Stomach (tissue), 9 donors: ENCODE results near the gene CD69. TPM values are rescaled to one million over a fixed set of nuclear protein-coding genes. Genes with fewer than 3 reads are reported as not detected.
A peak's percentile ranks its signal among the peaks of the same experiment; 100 is the strongest.

Experiments used
- DNase-seq, 2 donors: peaks; one replicate each; pipeline versions ENCODE4 v3.0.0 to v3.0.0-alpha.2; 2013 to 2019
- H3K27ac ChIP-seq, 5 donors: fragments of 200-600 bp in 4 of 5; sonication (generic) in 4 of 5; one replicate each; pipeline ENCODE4 v1.5.1; 2013 to 2019; ENCODE audit warnings: mild to moderate bottlenecking in 1 of 5, moderate library complexity in 1 of 5
- H3K27me3 ChIP-seq, 3 donors: fragments of 200-600 bp; sonication (generic); one replicate each; pipeline ENCODE4 v1.5.1; 2017 to 2019; ENCODE audit warnings: mixed run types in 1 of 3
- H3K36me3 ChIP-seq, 4 donors: fragments of 200-600 bp; sonication (generic); 1 replicate in 3 of 4; 2 replicates in 1 of 4; pipeline ENCODE4 v1.5.1; 2016 to 2019
- H3K4me1 ChIP-seq, 4 donors: fragments of 200-600 bp; sonication (generic); one replicate each; pipeline ENCODE4 v1.5.1; 2016 to 2019
- H3K4me3 ChIP-seq, 4 donors: fragments of 200-600 bp; sonication (generic) in 3 of 4; one replicate each; pipeline ENCODE4 v1.5.1; 2016 to 2019; ENCODE audit warnings: mild to moderate bottlenecking in 1 of 4
- H3K9me3 ChIP-seq, 4 donors: fragments of 200-600 bp; sonication (generic); one replicate each; pipeline ENCODE4 v1.5.1; 2016 to 2019
- EP300 ChIP-seq: sonication (generic); formaldehyde crosslinking; IDR thresholded peaks from one replicate; pipeline ENCODE4 v1.6.1; 2017; ENCODE audit warnings: antibody characterized with exemption
- POLR2A ChIP-seq, 4 donors: fragments of 450-650 bp; IDR thresholded peaks; one replicate each; pipeline ENCODE4 v1.6.1; 2016; ENCODE audit warnings: antibody characterized with exemption in 4 of 4, control low read depth in 2 of 4, mild to moderate bottlenecking in 1 of 4, moderate library complexity in 1 of 4
- POLR2AphosphoS5 ChIP-seq, 3 donors: sonication (generic); formaldehyde crosslinking; IDR thresholded peaks; one replicate each; pipeline ENCODE4 v1.6.1; 2016; ENCODE audit warnings: antibody characterized with exemption in 3 of 3
- WGBS, 5 donors: extraction: QIAGEN DNeasy Blood & Tissue Kit in 3 of 5; methylation state at CpG; one replicate each; pipeline versions ENCODE4 v1.1.5 to v1.1.7; 2013 to 2018; 5-methylcytosine and 5-hydroxymethylcytosine counted together
- intact Hi-C: fragments of 100-400 bp; cut with DNase I; formaldehyde crosslinking; loops from one replicate; pipeline ENCODE4 v1.15.1; 2023; ENCODE audit warnings: low total_unique reads
- polyA plus RNA-seq, 3 donors: library from polyadenylated mRNA; stranded (reverse); fragments of 200-250 nt; gene quantifications; one replicate each; pipeline ENCODE4 v1.2.3, GENCODE V29; 2013
- total RNA-seq, 5 donors: library from RNA; depleted of rRNA; stranded (reverse); fragments of >200 nt; gene quantifications; one replicate each; pipeline versions ENCODE4 v1.1.0 to v1.2.3, GENCODE V29; 2014 to 2016
- TF ChIP-seq, protein P1 (sequence below), 7 experiments: fragments of 450-650 bp in 4 of 7; fragments of 200-600 bp in 3 of 7; sonication (generic) in 3 of 7; IDR thresholded peaks; one replicate each; pipeline ENCODE4 v1.5.1; 2016 to 2019; ENCODE audit warnings: antibody characterized with exemption in 7 of 7, control low read depth in 2 of 7, mild to moderate bottlenecking in 1 of 7
- donor health status: healthy with polysubstance abuse.
- donor health status: Bipolar disorder and iron deficiency.
- donor health status: healthy.

Gene CD69
- total and polyA plus RNA-seq, 8 donors = 2.1 to 15.4 (median 3.4) TPM; not detected in 1

- no peak overlapping the region for H3K27ac ChIP-seq
- H3K9me3 ChIP-seq = no peaks in the 10 kb centered on the region
- DNase-seq = peak in 1 of 2 donors; percentile 83
- no peaks in the 10 kb centered on the region for H3K36me3 ChIP-seq
- WGBS, 5 donors = 13 to 18% (median 15%) methylated on average over 20 of the region's 20 CpGs
- intact Hi-C loops = no loop called here
- TF ChIP-seq, protein P1, sequence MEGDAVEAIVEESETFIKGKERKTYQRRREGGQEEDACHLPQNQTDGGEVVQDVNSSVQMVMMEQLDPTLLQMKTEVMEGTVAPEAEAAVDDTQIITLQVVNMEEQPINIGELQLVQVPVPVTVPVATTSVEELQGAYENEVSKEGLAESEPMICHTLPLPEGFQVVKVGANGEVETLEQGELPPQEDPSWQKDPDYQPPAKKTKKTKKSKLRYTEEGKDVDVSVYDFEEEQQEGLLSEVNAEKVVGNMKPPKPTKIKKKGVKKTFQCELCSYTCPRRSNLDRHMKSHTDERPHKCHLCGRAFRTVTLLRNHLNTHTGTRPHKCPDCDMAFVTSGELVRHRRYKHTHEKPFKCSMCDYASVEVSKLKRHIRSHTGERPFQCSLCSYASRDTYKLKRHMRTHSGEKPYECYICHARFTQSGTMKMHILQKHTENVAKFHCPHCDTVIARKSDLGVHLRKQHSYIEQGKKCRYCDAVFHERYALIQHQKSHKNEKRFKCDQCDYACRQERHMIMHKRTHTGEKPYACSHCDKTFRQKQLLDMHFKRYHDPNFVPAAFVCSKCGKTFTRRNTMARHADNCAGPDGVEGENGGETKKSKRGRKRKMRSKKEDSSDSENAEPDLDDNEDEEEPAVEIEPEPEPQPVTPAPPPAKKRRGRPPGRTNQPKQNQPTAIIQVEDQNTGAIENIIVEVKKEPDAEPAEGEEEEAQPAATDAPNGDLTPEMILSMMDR (IDR thresholded peaks at IDR 0.05) = peak in 5 of 7 experiments; percentile 51 to 84 (median 80)
- no peak for TF ChIP-seq POLR2AphosphoS5 (IDR thresholded peaks at IDR 0.05)
- H3K4me3 ChIP-seq = peak overlapping the region in 3 of 4 donors; percentile 9 to 25 (median 9)
- H3K27me3 ChIP-seq = no peaks in the 10 kb centered on the region
- peaks cover 0 to 14% (median 4%) of the 10 kb centered on the region in 4 donors for H3K4me1 ChIP-seq
Observed at GRCh38 chr12:9750276-9751203, 10.2 kb downstream of the CD69 start.

DNA sequence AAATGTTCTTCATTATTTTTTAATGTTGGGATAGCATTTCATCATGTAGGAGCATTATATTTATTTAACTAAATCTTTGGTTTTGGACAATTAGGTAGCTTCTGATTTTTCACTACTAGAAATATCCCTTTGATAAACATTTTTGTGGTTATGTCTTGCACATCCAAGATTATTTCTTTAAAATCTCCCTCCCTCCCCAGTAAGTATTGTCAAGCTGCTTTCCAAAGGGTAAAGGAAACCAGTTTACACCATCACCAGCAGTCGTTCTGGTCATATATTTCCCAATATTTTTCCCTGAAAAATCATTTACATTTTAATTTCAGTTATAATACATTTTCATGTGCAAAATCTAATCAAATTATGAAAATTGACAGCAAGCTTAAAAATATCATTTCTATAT, 11.1 kb downstream of the CD69 start:
- DNase-seq = no peak
- intact Hi-C loops = loop anchor here (5.0 kb wide), 1 partner anchor 178 kb away; no protein-coding TSS in a partner anchor
- H3K27me3 ChIP-seq = no peaks in the 10 kb centered on the region
- TF ChIP-seq POLR2AphosphoS5 (IDR thresholded peaks at IDR 0.05) (no peak), POLR2A (IDR thresholded peaks at IDR 0.05) (no peak), EP300 (no peak)
- TF ChIP-seq, protein P1 (IDR thresholded peaks at IDR 0.05) = no peak
- H3K36me3 ChIP-seq = no peaks in the 10 kb centered on the region
- WGBS, 5 donors = 0 to 57% (median 47%) methylated on average over 1 of the region's 1 CpG
- no peak overlapping the region for H3K27ac ChIP-seq
- no peak overlapping the region for H3K4me3 ChIP-seq
- H3K9me3 ChIP-seq = no peaks in the 10 kb centered on the region
- peaks cover 0 to 14% (median 4%) of the 10 kb centered on the region in 4 donors for H3K4me1 ChIP-seq

DNA sequence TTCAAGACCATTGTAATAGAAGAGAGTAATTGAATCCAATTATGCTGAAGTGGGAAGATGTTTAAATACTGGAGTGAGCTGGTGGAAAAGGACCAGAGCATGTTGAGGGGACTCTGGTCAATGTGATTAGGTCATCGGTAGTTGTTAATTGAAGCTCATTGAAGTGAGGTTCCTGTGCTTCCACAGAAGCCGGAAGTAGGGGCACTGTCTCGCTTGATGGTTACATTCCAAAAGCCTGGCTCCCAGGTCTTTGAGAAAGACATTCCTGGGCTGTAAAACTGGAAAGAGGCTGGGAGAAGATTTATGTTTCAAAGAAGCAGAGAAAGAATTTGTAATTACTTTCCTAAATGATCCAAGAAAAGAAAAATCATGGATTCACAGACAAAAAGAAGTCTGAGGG, 15.5 kb downstream of the CD69 start:
- intact Hi-C loops = loop anchor here (5.0 kb wide), 1 partner anchor 182 kb away; no protein-coding TSS in a partner anchor
- TF ChIP-seq, protein P1 (IDR thresholded peaks at IDR 0.05) = no peak
- TF ChIP-seq EP300 (no peak), POLR2A (IDR thresholded peaks at IDR 0.05) (no peak), POLR2AphosphoS5 (IDR thresholded peaks at IDR 0.05) (no peak)
- no peak for DNase-seq

DNA sequence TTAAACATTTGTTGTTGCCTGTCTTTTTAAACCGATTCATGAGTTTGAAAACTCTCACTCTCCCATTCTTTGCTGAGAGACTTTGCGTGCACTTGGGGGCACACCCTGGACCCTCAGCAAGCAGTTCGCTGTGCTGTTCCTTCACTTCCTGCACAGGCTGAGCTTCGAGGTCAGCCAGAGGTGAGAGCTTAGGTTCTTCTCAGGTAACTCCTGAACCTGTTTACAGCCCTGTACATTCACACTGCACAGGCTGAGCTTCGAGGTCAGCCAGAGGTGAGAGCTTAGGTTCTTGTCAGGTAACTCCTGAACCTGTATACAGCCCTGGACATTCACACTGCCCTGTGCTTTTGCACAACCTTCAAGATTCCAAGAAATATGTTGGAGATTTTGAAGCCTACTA, 18.0 kb downstream of the CD69 start:
- 24 to 43% (median 34%) methylated on average over 5 of the region's 5 CpGs for WGBS, 5 donors
- intact Hi-C loops = no loop called here
- H3K9me3 ChIP-seq = no peaks in the 10 kb centered on the region
- H3K36me3 ChIP-seq = no peaks in the 10 kb centered on the region
- no peaks in the 10 kb centered on the region for H3K27me3 ChIP-seq
- peak overlapping the region in 4 of 5 donors; percentile 28 to 63 (median 54) for H3K27ac ChIP-seq
- peak; percentile 44 to 69 for DNase-seq
- no peak overlapping the region for H3K4me3 ChIP-seq
- TF ChIP-seq, protein P1 (IDR thresholded peaks at IDR 0.05) = no peak
- TF ChIP-seq POLR2A (IDR thresholded peaks at IDR 0.05) (no peak), POLR2AphosphoS5 (IDR thresholded peaks at IDR 0.05) (no peak), EP300 (no peak)
- peaks cover 0 to 9% (median 2%) of the 10 kb centered on the region in 4 donors for H3K4me1 ChIP-seq

More for the DNA sequence above, 15.5 kb downstream of the CD69 start:
- Histone ChIP-seq H3K27ac (no peak overlapping the region), H3K9me3 (no peaks in the 10 kb centered on the region), H3K4me1 (peaks cover 0 to 9% (median 2%) of the 10 kb centered on the region in 4 donors), H3K4me3 (no peak overlapping the region), H3K36me3 (no peaks in the 10 kb centered on the region), H3K27me3 (no peaks in the 10 kb centered on the region)
- WGBS, 5 donors = 81 to 89% (median 83%) methylated on average over 3 of the region's 3 CpGs
